ENCODE measurements around the gene TRIM16.
"Not testable (repeated sequence)": the region's sequence is repeated elsewhere in the genome, so short reads cannot be mapped to it uniquely, and the experiment has no call there.

DNA sequence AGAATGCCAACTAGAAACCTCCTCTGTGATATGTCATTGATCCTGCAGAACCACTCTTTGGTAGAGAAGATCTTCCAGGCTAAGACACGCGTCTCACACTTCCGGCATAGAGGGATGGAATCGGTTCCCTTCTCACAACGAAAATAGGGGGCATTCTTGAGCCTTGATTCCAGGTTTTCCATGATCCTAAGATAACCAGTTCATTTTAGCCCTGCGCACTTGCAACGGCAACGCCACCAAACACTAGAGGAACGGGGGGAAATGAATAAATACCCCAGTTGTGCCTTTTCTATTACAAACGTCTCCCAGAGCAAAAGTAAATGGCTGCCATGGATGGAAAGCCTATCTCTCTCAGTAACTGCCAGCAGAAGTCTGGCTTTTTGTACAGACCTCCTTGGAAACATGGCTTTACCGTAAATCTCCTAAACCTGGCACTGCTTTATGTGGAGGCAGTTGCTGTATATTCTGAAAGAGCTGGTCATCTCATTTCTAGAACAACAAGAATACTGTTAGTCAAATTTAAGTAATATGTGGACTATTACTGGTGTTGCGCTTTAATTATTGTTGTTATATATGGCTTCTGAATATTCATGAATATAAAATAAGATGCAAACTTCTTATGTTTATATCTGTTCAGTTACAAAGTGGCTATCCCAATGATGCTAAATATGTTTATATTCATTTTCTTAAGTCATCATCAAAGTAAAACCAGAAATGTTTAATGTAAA lies 64.6 kb downstream of the TRIM16 start, which contains the start of gene FBXW10B:
- TF ChIP-seq, protein P1, sequence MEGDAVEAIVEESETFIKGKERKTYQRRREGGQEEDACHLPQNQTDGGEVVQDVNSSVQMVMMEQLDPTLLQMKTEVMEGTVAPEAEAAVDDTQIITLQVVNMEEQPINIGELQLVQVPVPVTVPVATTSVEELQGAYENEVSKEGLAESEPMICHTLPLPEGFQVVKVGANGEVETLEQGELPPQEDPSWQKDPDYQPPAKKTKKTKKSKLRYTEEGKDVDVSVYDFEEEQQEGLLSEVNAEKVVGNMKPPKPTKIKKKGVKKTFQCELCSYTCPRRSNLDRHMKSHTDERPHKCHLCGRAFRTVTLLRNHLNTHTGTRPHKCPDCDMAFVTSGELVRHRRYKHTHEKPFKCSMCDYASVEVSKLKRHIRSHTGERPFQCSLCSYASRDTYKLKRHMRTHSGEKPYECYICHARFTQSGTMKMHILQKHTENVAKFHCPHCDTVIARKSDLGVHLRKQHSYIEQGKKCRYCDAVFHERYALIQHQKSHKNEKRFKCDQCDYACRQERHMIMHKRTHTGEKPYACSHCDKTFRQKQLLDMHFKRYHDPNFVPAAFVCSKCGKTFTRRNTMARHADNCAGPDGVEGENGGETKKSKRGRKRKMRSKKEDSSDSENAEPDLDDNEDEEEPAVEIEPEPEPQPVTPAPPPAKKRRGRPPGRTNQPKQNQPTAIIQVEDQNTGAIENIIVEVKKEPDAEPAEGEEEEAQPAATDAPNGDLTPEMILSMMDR (IDR thresholded peaks at IDR 0.05), result not testable (repeated sequence)
- TF ChIP-seq POLR2A (IDR thresholded peaks at IDR 0.05), result not testable (repeated sequence)

Measured in esophagus squamous epithelium (tissue), 4 donors.